ENCODE measurements around the gene ZNF22.

ZNF22 gene

DNA sequence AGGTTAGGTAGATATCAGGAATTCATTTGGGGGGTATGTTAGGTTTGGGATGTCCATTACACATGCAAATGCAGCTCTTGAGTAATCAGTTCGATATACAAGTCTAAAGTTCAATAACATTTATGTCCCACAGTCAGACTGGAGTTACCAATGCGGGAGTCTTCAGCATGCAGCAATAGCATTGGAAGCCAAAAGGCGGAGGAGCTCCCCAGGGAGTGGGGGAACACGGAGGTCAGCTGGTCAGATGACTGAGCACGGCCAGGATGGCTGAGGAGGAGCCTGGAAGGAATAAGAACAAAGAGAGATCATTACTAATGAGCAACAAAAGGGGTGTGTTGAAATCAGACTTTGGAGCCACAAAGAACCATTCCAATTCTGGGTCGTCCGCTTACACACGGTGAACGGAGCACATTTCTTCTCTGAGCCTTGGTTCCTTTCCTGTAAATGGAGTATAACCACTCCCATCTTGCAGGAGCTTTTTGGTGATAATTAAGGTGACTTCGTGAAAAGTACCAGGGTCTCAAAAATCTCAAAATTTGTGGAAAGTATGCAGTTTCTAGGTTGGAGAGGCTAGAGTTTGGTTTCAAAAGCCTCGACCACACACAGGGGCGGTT is 478 bp upstream of the ZNF22 start:
- H3K27me3 Mint-ChIP-seq (ENCODE audit: low read depth, poor library complexity): peaks cover 22% of the 10 kb centered on the region
- peaks cover 40% of the 10 kb centered on the region for H3K4me1 Mint-ChIP-seq
- no peak for DNase-seq
- peaks cover 50% of the 10 kb centered on the region for H3K9me3 Mint-ChIP-seq
- peaks cover 51% of the 10 kb centered on the region for H3K36me3 Mint-ChIP-seq (ENCODE audit: low read depth)
- TF ChIP-seq, protein P1, sequence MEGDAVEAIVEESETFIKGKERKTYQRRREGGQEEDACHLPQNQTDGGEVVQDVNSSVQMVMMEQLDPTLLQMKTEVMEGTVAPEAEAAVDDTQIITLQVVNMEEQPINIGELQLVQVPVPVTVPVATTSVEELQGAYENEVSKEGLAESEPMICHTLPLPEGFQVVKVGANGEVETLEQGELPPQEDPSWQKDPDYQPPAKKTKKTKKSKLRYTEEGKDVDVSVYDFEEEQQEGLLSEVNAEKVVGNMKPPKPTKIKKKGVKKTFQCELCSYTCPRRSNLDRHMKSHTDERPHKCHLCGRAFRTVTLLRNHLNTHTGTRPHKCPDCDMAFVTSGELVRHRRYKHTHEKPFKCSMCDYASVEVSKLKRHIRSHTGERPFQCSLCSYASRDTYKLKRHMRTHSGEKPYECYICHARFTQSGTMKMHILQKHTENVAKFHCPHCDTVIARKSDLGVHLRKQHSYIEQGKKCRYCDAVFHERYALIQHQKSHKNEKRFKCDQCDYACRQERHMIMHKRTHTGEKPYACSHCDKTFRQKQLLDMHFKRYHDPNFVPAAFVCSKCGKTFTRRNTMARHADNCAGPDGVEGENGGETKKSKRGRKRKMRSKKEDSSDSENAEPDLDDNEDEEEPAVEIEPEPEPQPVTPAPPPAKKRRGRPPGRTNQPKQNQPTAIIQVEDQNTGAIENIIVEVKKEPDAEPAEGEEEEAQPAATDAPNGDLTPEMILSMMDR (IDR thresholded peaks at IDR 0.05): no peak
- peak overlapping the region; percentile 90 for H3K27ac Mint-ChIP-seq
- peak overlapping the region; percentile 82 for H3K4me3 Mint-ChIP-seq

DNA sequence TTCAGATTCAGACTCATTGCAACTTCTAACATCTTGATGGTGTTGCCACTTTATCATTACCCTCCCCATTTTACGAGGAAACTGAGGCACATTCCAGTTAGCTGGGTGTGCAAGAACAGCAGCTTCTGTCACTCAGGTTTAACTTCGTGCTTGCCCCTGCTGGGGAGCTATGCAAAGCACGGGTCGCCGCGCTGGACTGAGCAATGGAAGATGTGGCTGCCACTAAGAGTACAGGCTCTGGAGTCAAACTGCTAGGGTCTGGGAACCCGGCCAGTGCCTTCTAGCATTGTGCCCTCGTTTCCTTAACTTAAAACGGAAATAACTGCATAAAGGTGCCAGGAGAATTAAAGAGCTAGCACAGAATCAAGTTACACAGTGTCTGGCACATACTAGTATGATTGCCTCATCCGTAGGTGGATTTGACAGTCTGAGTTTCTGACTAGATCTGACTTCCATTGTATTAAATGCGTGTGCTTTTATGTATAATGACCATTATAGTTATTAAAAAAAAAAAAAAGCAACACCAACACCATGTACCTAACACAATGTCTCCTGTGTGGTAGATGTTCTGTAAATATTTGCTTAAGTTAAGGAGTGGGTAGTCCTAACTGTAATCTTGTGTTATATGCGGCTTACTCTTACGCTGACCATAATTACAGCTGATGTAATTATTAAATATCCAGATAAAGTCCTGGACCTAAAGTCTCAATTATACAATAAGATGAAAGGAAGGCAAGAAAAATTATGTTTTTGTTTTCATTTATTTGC is 842 bp downstream of the ZNF22 start:
- Mint-ChIP-seq H3K27ac (peak overlapping the region; percentile 22), H3K36me3 (ENCODE audit: low read depth) (peaks cover 64% of the 10 kb centered on the region), H3K4me1 (peaks cover 28% of the 10 kb centered on the region), H3K27me3 (ENCODE audit: low read depth, poor library complexity) (peaks cover 22% of the 10 kb centered on the region), H3K9me3 (peaks cover 52% of the 10 kb centered on the region), H3K4me3 (peak overlapping the region; percentile 84)
- TF ChIP-seq, protein P1 (IDR thresholded peaks at IDR 0.05): no peak
- DNase-seq: no peak

DNA sequence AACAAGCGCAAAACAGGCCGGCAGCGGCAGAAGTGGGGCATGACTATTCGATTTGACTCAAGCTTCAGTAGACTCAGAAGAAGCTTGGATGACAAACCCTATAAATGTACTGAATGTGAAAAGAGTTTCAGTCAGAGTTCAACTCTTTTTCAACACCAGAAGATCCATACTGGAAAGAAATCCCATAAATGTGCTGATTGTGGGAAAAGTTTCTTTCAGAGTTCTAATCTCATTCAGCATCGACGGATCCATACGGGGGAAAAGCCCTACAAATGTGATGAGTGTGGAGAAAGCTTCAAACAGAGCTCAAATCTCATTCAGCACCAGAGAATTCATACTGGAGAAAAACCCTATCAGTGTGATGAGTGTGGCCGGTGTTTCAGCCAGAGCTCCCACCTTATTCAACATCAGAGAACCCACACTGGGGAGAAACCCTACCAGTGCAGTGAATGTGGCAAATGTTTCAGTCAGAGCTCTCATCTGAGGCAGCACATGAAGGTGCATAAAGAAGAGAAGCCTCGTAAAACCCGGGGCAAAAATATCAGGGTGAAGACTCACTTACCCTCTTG is 2.8 kb downstream of the ZNF22 start:
- peak overlapping the region; percentile 52 for H3K4me3 Mint-ChIP-seq
- no peak overlapping the region for H3K27ac Mint-ChIP-seq
- TF ChIP-seq, protein P1 (IDR thresholded peaks at IDR 0.05): no peak
- H3K27me3 Mint-ChIP-seq (ENCODE audit: low read depth, poor library complexity): peaks cover 14% of the 10 kb centered on the region
- H3K36me3 Mint-ChIP-seq (ENCODE audit: low read depth): peaks cover 65% of the 10 kb centered on the region
- DNase-seq: no peak
- peaks cover 52% of the 10 kb centered on the region for H3K9me3 Mint-ChIP-seq
- peaks cover 27% of the 10 kb centered on the region for H3K4me1 Mint-ChIP-seq

DNA sequence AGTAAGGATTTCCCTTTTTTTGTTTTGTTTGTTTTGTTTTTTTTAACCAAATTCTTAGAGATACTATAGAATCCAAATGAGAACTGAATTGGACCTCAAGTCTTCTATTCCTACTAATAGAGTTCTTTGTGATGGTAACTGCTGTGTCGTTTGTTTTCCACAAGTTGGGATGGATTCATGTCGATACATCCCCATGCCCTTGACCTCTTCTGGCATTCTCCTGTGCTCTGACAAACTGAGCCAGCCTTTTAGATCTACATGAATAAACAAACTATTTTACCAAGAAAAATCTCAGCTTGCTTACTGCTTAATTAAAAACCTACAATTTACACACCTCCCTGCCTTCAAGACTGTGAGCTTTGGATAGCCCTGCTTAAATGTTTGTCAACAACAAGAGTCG is 3.9 kb downstream of the ZNF22 start:
- no peak for DNase-seq
- TF ChIP-seq, protein P1 (IDR thresholded peaks at IDR 0.05): no peak
- peaks cover 5% of the 10 kb centered on the region for H3K27me3 Mint-ChIP-seq (ENCODE audit: low read depth, poor library complexity)
- no peak overlapping the region for H3K4me3 Mint-ChIP-seq
- H3K36me3 Mint-ChIP-seq (ENCODE audit: low read depth): peaks cover 64% of the 10 kb centered on the region
- H3K4me1 Mint-ChIP-seq: peaks cover 26% of the 10 kb centered on the region
- H3K27ac Mint-ChIP-seq: no peak overlapping the region
- peaks cover 51% of the 10 kb centered on the region for H3K9me3 Mint-ChIP-seq

DNA sequence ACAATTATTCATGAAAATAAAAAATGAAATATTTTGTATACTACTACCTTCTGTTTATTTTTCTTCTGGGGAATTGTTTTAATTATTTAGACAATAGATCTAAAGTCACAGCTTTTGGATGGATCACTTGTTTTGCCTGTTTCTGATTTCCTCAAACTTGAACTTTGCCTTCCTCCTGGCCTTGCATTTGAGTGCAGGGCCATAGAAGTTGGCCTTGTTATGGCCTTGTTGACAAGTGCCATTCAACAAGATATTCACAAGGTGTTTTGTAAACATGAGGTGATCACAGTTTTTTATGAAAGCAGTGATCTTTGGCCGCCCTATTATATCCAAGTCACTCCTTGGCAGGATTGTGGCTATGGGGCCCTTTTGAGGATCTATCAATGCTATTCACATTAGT is 4.6 kb downstream of the ZNF22 start:
- Mint-ChIP-seq H3K36me3 (ENCODE audit: low read depth) (peaks cover 58% of the 10 kb centered on the region), H3K27ac (no peak overlapping the region), H3K4me1 (peaks cover 20% of the 10 kb centered on the region), H3K27me3 (ENCODE audit: low read depth, poor library complexity) (peaks cover 5% of the 10 kb centered on the region), H3K9me3 (peaks cover 44% of the 10 kb centered on the region), H3K4me3 (no peak overlapping the region)
- no peak for DNase-seq
- TF ChIP-seq, protein P1 (IDR thresholded peaks at IDR 0.05): no peak

Measured in nephron progenitor cell (in vitro differentiated cells).